T-helper 2 cell treated with Interferon-gamma antibody and Interleukin-4, amounts not matched to agents 5 μg/mL and 100 μg/mL, for 36 hours (primary cell): ENCODE measurements around the gene DLEC1.

ENCODE experiments used
- DNase-seq: peaks from one replicate; pipeline ENCODE4 v3.0.0; 2021; ENCODE audit warnings: low spot score
- H3K27ac Mint-ChIP-seq: one replicate; pipeline ENCODE4 v1.8.0; 2021; ENCODE audit warnings: mild to moderate bottlenecking, mixed read lengths
- H3K27me3 Mint-ChIP-seq: one replicate; pipeline ENCODE4 v1.8.0; 2021; ENCODE audit warnings: low read depth, mixed read lengths
- H3K36me3 Mint-ChIP-seq: one replicate; pipeline ENCODE4 v1.8.0; 2021; ENCODE audit warnings: low read depth, mixed read lengths
- H3K4me1 Mint-ChIP-seq: one replicate; pipeline ENCODE4 v1.8.0; 2021; ENCODE audit warnings: low read depth, mixed read lengths
- H3K4me3 Mint-ChIP-seq: one replicate; pipeline ENCODE4 v1.8.0; 2022; ENCODE audit warnings: mild to moderate bottlenecking, moderate library complexity, mixed read lengths
- H3K9me3 Mint-ChIP-seq: one replicate; pipeline ENCODE4 v1.8.0; 2021; ENCODE audit warnings: mixed read lengths

DLEC1 gene

GRCh38 chr3:38039101-38039898 lies at the start of gene DLEC1:
Gene DLEC1, plus strand, starts transcription at chr3:38039208. Its CDS starts 18 bp downstream, at chr3:38039226.
- Mint-ChIP-seq H3K36me3 (peaks cover 11% of the 10 kb centered on the region), H3K27me3 (peaks cover 8% of the 10 kb centered on the region), H3K4me3 (peak within 1 kb of the TSS; percentile 65), H3K27ac (peak within 1 kb of the TSS; percentile 98), H3K4me1 (peaks cover 28% of the 10 kb centered on the region), H3K9me3 (peaks cover 13% of the 10 kb centered on the region)
- peak; percentile 81 for DNase-seq

GRCh38 chr3:37989821-37990480 lies 49.1 kb upstream of the DLEC1 start:
- Mint-ChIP-seq H3K27me3 (no peaks in the 10 kb centered on the region), H3K4me1 (peaks cover 15% of the 10 kb centered on the region), H3K9me3 (no peaks in the 10 kb centered on the region), H3K36me3 (no peaks in the 10 kb centered on the region), H3K4me3 (no peak overlapping the region), H3K27ac (no peak overlapping the region)
- no peak for DNase-seq

DNA sequence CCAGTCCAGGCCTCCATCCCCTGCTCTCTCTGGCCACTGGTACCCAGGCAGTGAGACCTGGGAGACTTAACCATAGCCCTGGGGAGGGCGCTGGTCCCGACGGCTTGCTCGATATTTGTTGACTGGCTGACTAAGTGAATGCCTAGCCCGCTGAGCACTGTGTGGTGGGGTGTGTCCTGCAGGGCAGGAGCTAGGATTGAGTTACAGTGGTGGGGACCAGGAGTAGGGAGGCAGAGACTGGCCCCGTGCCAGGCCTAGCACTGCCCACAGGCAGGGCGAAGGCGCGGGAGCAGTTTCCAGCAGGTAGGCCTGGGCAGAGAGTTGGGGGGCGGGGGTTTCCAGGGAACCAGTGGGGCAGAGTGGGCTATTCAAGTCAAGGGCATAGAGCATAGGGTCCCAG lies 48.5 kb upstream of the DLEC1 start, which contains the start of gene VILL:
TSS of gene VILL (plus strand) at position 260 of the 400 bp plus-strand sequence. CDS start 2,887 bp downstream, outside the sequence.
- DNase-seq = no peak
- no peaks in the 10 kb centered on the region for H3K27me3 Mint-ChIP-seq
- no peak within 1 kb of the TSS for H3K27ac Mint-ChIP-seq
- H3K4me1 Mint-ChIP-seq = peaks cover 21% of the 10 kb centered on the region
- peaks cover 5% of the 10 kb centered on the region for H3K36me3 Mint-ChIP-seq
- no peaks in the 10 kb centered on the region for H3K9me3 Mint-ChIP-seq
- H3K4me3 Mint-ChIP-seq = no peak within 1 kb of the TSS

- no peak for DNase-seq
- Mint-ChIP-seq H3K36me3 (peaks cover 10% of the 10 kb centered on the region), H3K4me1 (peaks cover 26% of the 10 kb centered on the region), H3K27ac (no peak overlapping the region), H3K4me3 (no peak overlapping the region), H3K27me3 (no peaks in the 10 kb centered on the region), H3K9me3 (no peaks in the 10 kb centered on the region)
Observed at GRCh38 chr3:37991109-37991508, 47.9 kb upstream of the DLEC1 start.

- H3K36me3 Mint-ChIP-seq = peaks cover 16% of the 10 kb centered on the region
- no peak overlapping the region for H3K4me3 Mint-ChIP-seq
- no peaks in the 10 kb centered on the region for H3K27me3 Mint-ChIP-seq
- DNase-seq = no peak
- peaks cover 33% of the 10 kb centered on the region for H3K4me1 Mint-ChIP-seq
- H3K27ac Mint-ChIP-seq = no peak overlapping the region
- H3K9me3 Mint-ChIP-seq = no peaks in the 10 kb centered on the region
Observed at GRCh38 chr3:37991823-37992222, 47.2 kb upstream of the DLEC1 start.

GRCh38 chr3:37992271-37993066 lies 46.5 kb upstream of the DLEC1 start:
- H3K27ac Mint-ChIP-seq = no peak overlapping the region
- no peaks in the 10 kb centered on the region for H3K27me3 Mint-ChIP-seq
- peaks cover 21% of the 10 kb centered on the region for H3K36me3 Mint-ChIP-seq
- peak overlapping the region; percentile 94 for H3K4me3 Mint-ChIP-seq
- H3K9me3 Mint-ChIP-seq = no peaks in the 10 kb centered on the region
- DNase-seq = no peak
- H3K4me1 Mint-ChIP-seq = peaks cover 36% of the 10 kb centered on the region

GRCh38 chr3:37993067-37993455 lies 45.9 kb upstream of the DLEC1 start:
- DNase-seq = no peak
- no peak overlapping the region for H3K27ac Mint-ChIP-seq
- H3K27me3 Mint-ChIP-seq = no peaks in the 10 kb centered on the region
- peaks cover 36% of the 10 kb centered on the region for H3K4me1 Mint-ChIP-seq
- peak overlapping the region; percentile 94 for H3K4me3 Mint-ChIP-seq
- no peaks in the 10 kb centered on the region for H3K9me3 Mint-ChIP-seq
- H3K36me3 Mint-ChIP-seq = peaks cover 21% of the 10 kb centered on the region

- Mint-ChIP-seq H3K27ac (peak overlapping the region; percentile 92), H3K27me3 (no peaks in the 10 kb centered on the region), H3K4me3 (peak overlapping the region; percentile 94), H3K4me1 (peaks cover 39% of the 10 kb centered on the region), H3K36me3 (peaks cover 21% of the 10 kb centered on the region), H3K9me3 (no peaks in the 10 kb centered on the region)
- DNase-seq = no peak
Observed at GRCh38 chr3:37993460-37993819, 45.6 kb upstream of the DLEC1 start.

- Mint-ChIP-seq H3K27ac (peak overlapping the region; percentile 92), H3K4me1 (peaks cover 43% of the 10 kb centered on the region), H3K36me3 (peaks cover 22% of the 10 kb centered on the region), H3K27me3 (no peaks in the 10 kb centered on the region), H3K9me3 (no peaks in the 10 kb centered on the region), H3K4me3 (peak overlapping the region; percentile 94)
- peak; percentile 71 for DNase-seq
Observed at GRCh38 chr3:37993820-37994638, 45.0 kb upstream of the DLEC1 start.

DNA sequence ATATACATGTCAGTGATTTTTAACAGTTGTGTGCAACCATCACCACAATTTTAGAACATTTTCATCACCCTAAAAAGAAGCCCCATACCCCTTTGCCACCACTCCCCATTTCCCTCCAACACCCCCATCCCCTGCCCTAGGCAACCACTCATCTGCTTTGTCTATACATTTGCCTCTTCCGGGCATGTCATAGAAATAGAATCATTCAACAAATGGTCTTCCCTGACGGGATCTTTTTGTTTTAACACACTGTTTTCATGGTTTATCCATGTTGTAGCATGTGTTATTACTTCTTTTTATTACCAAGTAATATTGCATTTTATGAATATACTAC lies 44.4 kb upstream of the DLEC1 start:
- H3K9me3 Mint-ChIP-seq = no peaks in the 10 kb centered on the region
- H3K36me3 Mint-ChIP-seq = peaks cover 28% of the 10 kb centered on the region
- H3K27me3 Mint-ChIP-seq = no peaks in the 10 kb centered on the region
- peak overlapping the region; percentile 94 for H3K4me3 Mint-ChIP-seq
- no peak for DNase-seq
- H3K27ac Mint-ChIP-seq = peak overlapping the region; percentile 92
- peaks cover 48% of the 10 kb centered on the region for H3K4me1 Mint-ChIP-seq

DNA sequence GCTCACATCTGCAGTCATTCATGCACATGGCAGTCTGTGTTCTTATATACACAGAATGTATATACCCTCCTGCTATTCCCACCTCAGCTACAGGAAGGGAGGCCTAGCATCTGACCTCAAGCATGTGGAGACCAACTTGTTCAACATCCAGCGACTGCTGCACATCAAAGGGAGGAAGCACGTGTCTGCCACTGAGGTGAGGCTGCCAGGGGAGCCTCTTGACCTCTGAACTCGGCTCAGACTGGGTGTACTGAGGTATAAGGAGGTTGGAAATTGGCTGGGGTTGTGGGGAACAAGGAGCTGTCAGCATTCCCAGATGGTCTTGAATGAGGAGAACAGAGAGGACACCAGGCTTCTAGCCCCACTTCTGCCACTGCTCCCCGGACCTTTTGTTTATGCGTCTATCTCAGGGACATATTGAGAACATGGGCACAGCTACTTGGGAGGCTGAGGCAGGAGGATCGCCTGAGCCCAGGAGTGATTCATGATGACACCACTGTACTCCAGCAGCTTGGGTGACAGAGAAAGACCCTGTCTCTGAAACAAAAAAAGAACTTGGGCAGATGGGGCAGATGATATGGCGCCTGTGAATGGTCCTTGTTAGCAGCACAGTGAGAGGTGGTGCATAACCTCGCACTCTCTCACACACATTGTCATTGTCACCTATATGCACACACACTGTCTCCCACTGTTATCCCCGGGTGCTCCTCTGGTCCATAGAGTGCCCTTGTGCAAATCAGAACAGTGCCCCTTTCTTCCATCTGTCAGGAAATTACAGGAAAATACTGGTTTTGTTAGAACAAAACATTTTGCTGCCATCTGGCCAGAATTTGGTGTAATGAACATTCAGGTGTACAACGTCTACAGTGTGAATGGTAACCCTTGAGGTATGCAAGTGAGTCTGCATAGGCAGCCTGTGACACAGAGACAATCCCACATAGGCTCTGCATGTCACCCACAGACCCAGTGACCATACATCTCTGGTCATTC lies 43.1 kb upstream of the DLEC1 start:
- Mint-ChIP-seq H3K27me3 (no peaks in the 10 kb centered on the region), H3K4me1 (peaks cover 49% of the 10 kb centered on the region), H3K4me3 (peak overlapping the region; percentile 94), H3K9me3 (no peaks in the 10 kb centered on the region), H3K36me3 (peaks cover 32% of the 10 kb centered on the region), H3K27ac (peak overlapping the region; percentile 62)
- DNase-seq = no peak

- peak overlapping the region; percentile 23 for H3K4me3 Mint-ChIP-seq
- DNase-seq = peak; percentile 75
Observed at GRCh38 chr3:37996785-37997301, 42.2 kb upstream of the DLEC1 start.

More at GRCh38 chr3:37996785-37997301, 42.2 kb upstream of the DLEC1 start:
- no peaks in the 10 kb centered on the region for H3K9me3 Mint-ChIP-seq
- no peaks in the 10 kb centered on the region for H3K27me3 Mint-ChIP-seq
- H3K4me1 Mint-ChIP-seq = peaks cover 49% of the 10 kb centered on the region
- H3K36me3 Mint-ChIP-seq = peaks cover 34% of the 10 kb centered on the region
- peak overlapping the region; percentile 62 for H3K27ac Mint-ChIP-seq
